ENCODE results near the gene TUBB4A.

Gene TUBB4A

DNA sequence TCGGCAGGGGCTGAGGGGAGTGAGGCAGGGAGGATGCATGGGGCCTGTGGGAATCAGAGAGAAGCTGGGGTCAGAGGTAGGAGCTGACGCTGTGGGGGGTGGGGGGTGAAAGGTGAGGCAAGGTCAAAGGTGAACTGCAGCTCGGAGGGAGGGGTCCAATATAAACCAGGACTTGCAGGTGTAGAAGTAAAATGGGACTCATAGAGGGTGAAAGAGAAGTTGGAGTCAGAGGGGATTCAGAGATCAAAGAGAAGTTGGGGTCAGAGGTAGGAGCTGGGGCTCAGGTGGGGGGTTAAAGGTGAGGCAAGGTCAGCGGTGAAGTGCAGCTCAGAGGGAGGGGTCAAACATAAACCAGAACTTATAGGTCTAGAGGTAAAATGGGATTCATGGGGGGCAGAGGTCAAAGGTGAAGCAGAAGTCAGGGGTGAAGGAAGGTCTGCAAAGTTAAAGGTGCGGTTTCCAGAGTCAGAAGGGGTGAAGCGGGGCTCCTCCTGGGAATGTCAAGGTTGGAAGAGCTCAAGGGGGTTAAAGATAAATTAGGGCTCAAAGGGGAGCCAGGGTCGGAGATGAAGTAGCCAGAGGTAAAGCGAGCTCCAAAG is 7.6 kb downstream of the TUBB4A start:
- TF ChIP-seq CTCF (conservative IDR thresholded peaks at IDR 0.05; ENCODE audit: control insufficient read depth, insufficient read depth, low read depth, low read length) = no peak
- no peak overlapping the region for H3K4me3 ChIP-seq (ENCODE audit: control insufficient read depth, low read depth, low read length)
- DNase-seq (ENCODE audit: low read depth) = no peak

DNA sequence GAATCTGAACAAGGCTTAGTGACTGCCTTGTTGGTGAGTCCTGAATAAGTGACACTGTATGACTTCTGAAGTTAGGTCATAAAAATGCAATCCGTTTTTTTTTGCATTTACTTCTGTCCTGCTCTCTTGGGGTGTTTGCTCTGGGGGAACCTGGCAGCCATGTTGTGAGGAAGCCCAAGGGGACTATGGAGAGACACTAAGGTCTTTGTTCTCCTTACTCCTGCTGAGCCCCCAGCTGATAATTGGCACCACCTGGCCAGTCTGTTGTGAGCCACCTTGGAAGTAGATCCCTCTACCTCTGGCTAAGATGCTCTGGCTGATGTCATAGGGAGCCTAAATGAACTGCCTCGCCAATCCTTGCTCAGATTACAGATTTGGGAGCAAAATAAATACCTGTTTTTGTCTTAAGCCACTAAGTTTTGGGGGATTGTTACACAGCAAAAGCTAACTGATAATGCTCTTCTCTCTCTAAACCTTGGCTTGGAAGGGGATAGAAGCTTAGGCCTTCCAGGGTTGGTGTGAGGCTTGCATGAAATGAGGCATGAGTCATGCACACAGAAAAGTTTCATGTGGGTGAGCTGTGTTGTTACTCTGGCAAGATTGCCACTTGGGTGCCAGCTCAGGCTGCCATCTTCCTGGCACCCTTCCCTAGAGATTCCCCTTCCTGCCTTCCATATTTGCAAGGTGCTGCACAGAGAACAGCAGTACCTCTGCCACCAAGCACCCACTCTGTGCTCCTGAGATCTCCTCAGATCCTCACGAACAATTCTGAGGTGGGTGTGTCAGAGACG is 10.1 kb downstream of the TUBB4A start:
- no peak for TF ChIP-seq CTCF (conservative IDR thresholded peaks at IDR 0.05; ENCODE audit: control insufficient read depth, insufficient read depth, low read depth, low read length)
- no peak overlapping the region for H3K4me3 ChIP-seq (ENCODE audit: control insufficient read depth, low read depth, low read length)
- no peak for DNase-seq (ENCODE audit: low read depth)

- no peak for TF ChIP-seq CTCF (conservative IDR thresholded peaks at IDR 0.05; ENCODE audit: control insufficient read depth, insufficient read depth, low read depth, low read length)
- no peak overlapping the region for H3K4me3 ChIP-seq (ENCODE audit: control insufficient read depth, low read depth, low read length)
- DNase-seq (ENCODE audit: low read depth) = no peak
Measured at GRCh38 chr19:6490134-6490533, 12.0 kb downstream of the TUBB4A start.

DNA sequence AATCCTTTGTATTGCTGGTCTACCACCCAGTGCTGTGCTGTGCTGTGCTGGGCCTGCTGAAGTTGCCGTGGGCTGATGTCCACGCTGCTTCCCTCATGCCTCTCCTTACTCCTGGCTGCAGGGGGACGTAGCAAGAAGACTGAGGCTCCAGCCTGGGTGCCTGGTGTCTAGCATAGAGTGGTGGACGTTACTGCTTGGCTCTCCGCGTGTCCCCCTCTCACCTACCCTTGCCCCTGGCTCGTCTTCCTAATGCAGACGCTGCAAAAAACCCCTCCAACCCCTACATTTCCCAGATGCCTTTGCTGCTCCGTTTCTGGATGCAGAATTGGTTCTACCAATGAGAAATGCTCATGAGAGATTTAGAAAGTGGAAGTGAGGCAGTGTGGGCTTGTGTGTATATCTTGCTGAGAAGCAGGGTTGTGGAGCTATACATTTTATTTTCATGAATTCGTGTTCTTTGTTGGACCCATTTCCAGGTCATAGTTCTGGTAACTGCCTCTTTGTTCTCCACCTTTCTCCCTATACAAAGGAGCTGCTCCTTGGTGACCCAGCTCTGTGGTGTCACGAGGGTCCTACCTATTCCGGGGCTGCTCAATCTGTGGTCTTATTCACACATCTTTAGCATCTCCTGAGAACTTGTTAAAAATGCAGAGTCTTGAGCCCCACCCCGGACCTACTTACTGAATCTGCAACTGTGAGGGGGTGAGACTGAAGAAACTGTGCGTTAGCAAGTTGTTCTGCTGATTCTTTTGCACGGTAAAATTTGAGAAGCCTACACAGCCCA is 12.6 kb downstream of the TUBB4A start:
- DNase-seq (ENCODE audit: low read depth) = no peak
- no peak for TF ChIP-seq CTCF (conservative IDR thresholded peaks at IDR 0.05; ENCODE audit: control insufficient read depth, insufficient read depth, low read depth, low read length)
- H3K4me3 ChIP-seq (ENCODE audit: control insufficient read depth, low read depth, low read length) = no peak overlapping the region

DNA sequence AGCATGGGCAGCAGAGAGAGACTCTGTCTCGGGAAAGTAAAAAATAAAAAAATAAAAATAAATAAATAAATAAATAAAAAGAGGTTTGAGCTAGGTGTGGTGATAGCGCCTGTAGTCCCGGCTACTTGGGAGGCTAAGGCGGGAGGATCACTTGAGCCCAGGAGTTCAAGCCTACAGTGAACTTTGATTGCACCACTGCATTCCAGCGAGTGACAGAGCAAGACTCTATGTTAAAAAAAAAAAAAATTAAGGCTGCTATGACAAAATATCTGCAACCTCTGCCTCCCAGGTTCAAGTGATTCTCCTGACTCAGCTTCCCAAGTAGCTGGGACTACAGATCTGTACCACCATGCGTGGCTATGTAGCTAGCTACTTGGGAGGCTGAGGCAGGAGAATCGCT is 17.3 kb downstream of the TUBB4A start:
- H3K4me3 ChIP-seq (ENCODE audit: control insufficient read depth, low read depth, low read length) = no peak overlapping the region
- no peak for DNase-seq (ENCODE audit: low read depth)
- TF ChIP-seq CTCF (conservative IDR thresholded peaks at IDR 0.05; ENCODE audit: control insufficient read depth, insufficient read depth, low read depth, low read length) = no peak

- TF ChIP-seq CTCF (conservative IDR thresholded peaks at IDR 0.05; ENCODE audit: control insufficient read depth, insufficient read depth, low read depth, low read length) = no peak
- DNase-seq (ENCODE audit: low read depth) = no peak
- H3K4me3 ChIP-seq (ENCODE audit: control insufficient read depth, low read depth, low read length) = no peak overlapping the region
Measured at GRCh38 chr19:6484230-6484629, 17.9 kb downstream of the TUBB4A start.
